IMR-90 (cell line): ENCODE results near the gene SBF2. TPM values are rescaled to one million over a fixed set of nuclear protein-coding genes. Genes with fewer than 3 reads are reported as not detected.
A peak's percentile ranks its signal among the peaks of the same experiment; 100 is the strongest.

ENCODE experiments used
- ATAC-seq: fragments of 200-7000 bp; cut with Tn5 transposase; 2 replicates; pipeline ENCODE4 v1.9.1; 2020; ENCODE audit warnings: low read depth, mild to moderate bottlenecking, moderate library complexity
- BruUV-seq: library from RNA; stranded (reverse); fragments of 400-500 nt; replicated peaks from 2 replicates; lab custom pipeline; 2021; lab: Mats Ljungman, UMichigan
- CTCF ChIA-PET: fragments of 300-600 bp; formaldehyde crosslinking; extraction: SDS; loops from one replicate; lab custom pipeline; 2021; ENCODE audit warnings: antibody characterized with exemption; lab: Yijun Ruan, JAX
- POLR2A ChIA-PET: fragments of 300-600 bp; sonication (Branson Sonifier 250); formaldehyde crosslinking; loops from one replicate; lab custom pipeline; 2022; ENCODE audit warnings: antibody characterized with exemption; ENCODE audit not compliant: unreplicated experiment; lab: Charles Lee
- DNase-seq: peaks from one replicate; pipeline ENCODE4 v3.0.0; 2013
- H2AFZ ChIP-seq: replicated peaks from 2 replicates; pipeline ENCODE3; 2013; ENCODE audit warnings: low read length, mild to moderate bottlenecking; ENCODE audit not compliant: poor library complexity
- H2AK5ac ChIP-seq: 2 replicates; pipeline ENCODE4 v1.6.1; 2013; ENCODE audit warnings: low read depth, low read length, inconsistent platforms
- H2AK9ac ChIP-seq: replicated peaks from 2 replicates; pipeline ENCODE3; 2013; ENCODE audit warnings: mild to moderate bottlenecking, low read depth, low read length, moderate library complexity; ENCODE audit not compliant: poor library complexity
- H2BK120ac ChIP-seq: 2 replicates; pipeline ENCODE4 v1.6.1; 2013; ENCODE audit warnings: low read depth, low read length, inconsistent platforms
- H2BK15ac ChIP-seq: 3 replicates; pipeline ENCODE4 v1.6.1; 2013; ENCODE audit warnings: low read depth, low read length, inconsistent platforms
- H2BK20ac ChIP-seq: 2 replicates; pipeline ENCODE4 v1.6.1; 2013; ENCODE audit warnings: low read depth, mild to moderate bottlenecking, inconsistent platforms, low read length, moderate library complexity
- H2BK5ac ChIP-seq: 2 replicates; pipeline ENCODE4 v1.6.1; 2013; ENCODE audit warnings: mild to moderate bottlenecking, low read depth, low read length, inconsistent platforms; ENCODE audit not compliant: poor library complexity, severe bottlenecking
- H3K14ac ChIP-seq: replicated peaks from 2 replicates; pipeline ENCODE4 v1.6.1; 2013; ENCODE audit warnings: low read depth, low read length, inconsistent platforms
- H3K18ac ChIP-seq: 2 replicates; pipeline ENCODE4 v1.6.1; 2013; ENCODE audit warnings: low read depth, low read length, control low read depth
- H3K23ac ChIP-seq: 2 replicates; pipeline ENCODE4 v1.6.1; 2013; ENCODE audit warnings: low read depth, low read length, inconsistent platforms
- H3K27ac ChIP-seq: 2 replicates; pipeline ENCODE4 v1.5.1; 2013; ENCODE audit warnings: mild to moderate bottlenecking, control low read depth, low read length; ENCODE audit not compliant: insufficient read depth
- H3K27me3 ChIP-seq: 2 replicates; pipeline ENCODE4 v1.6.1; 2013; ENCODE audit warnings: low read length; ENCODE audit not compliant: control insufficient read depth, insufficient read depth
- H3K36me3 ChIP-seq: 2 replicates; pipeline ENCODE4 v1.6.1; 2013; ENCODE audit warnings: low read length, mixed read lengths; ENCODE audit not compliant: control insufficient read depth, insufficient read depth
- H3K4ac ChIP-seq: 2 replicates; pipeline ENCODE4 v1.6.1; 2013; ENCODE audit warnings: low read depth, low read length, inconsistent platforms
- H3K4me1 ChIP-seq: 2 replicates; pipeline ENCODE4 v1.6.1; 2013; ENCODE audit warnings: low read length, mixed read lengths; ENCODE audit not compliant: control insufficient read depth, insufficient read depth
- H3K4me2 ChIP-seq: 2 replicates; pipeline ENCODE4 v1.6.1; 2013; ENCODE audit warnings: low read depth, mild to moderate bottlenecking, control low read depth, low read length, moderate library complexity
- H3K4me3 ChIP-seq: 2 replicates; pipeline ENCODE4 v1.5.1; 2013; ENCODE audit warnings: low read depth, mild to moderate bottlenecking, control low read depth, low read length, moderate library complexity; ENCODE audit not compliant: insufficient read depth
- H3K56ac ChIP-seq: 2 replicates; pipeline ENCODE4 v1.6.1; 2013; ENCODE audit warnings: low read length, inconsistent platforms; ENCODE audit not compliant: insufficient read depth; ENCODE audit errors: extremely low read depth
- H3K79me1 ChIP-seq, 2 experiments: 2 replicates each; pipeline ENCODE4 v1.6.1; 2013; ENCODE audit warnings: low read length in 2 of 2, inconsistent platforms in 1 of 2, low read depth in 1 of 2
- H3K9ac ChIP-seq: 2 replicates; pipeline ENCODE4 v1.6.1; 2013; ENCODE audit warnings: low read depth, low read length, control low read depth
- H3K9me1 ChIP-seq: 2 replicates; pipeline ENCODE4 v1.6.1; 2013; ENCODE audit warnings: low read length, inconsistent platforms; ENCODE audit not compliant: insufficient read depth
- H3K9me3 ChIP-seq: 2 replicates; pipeline ENCODE4 v1.6.1; 2013; ENCODE audit warnings: low read length; ENCODE audit not compliant: control insufficient read depth, insufficient read depth
- H4K20me1 ChIP-seq: 2 replicates; pipeline ENCODE4 v1.6.1; 2013; ENCODE audit warnings: low read length, inconsistent platforms; ENCODE audit not compliant: insufficient read depth
- H4K5ac ChIP-seq: 2 replicates; pipeline ENCODE4 v1.6.1; 2013; ENCODE audit warnings: mild to moderate bottlenecking, low read depth, low read length, control low read depth
- H4K8ac ChIP-seq, 2 experiments: 2 replicates each; pipeline ENCODE4 v1.6.1; 2013; ENCODE audit warnings: low read depth in 2 of 2, low read length in 2 of 2, control low read depth in 1 of 2, inconsistent platforms in 1 of 2
- H4K91ac ChIP-seq: 2 replicates; pipeline ENCODE4 v1.6.1; 2013; ENCODE audit warnings: low read depth, low read length, inconsistent platforms; ENCODE audit not compliant: insufficient read depth
- CEBPB ChIP-seq: IDR thresholded peaks from 2 replicates; pipeline ENCODE4 v1.6.1; 2012; ENCODE audit warnings: low read depth, low read length, improper control_type of control experiment
- WGBS, 2 experiments: methylation state at CpG; one replicate each; pipeline versions ENCODE4 v1.1.5 to v1.1.7; 2013; ENCODE audit warnings: missing lambda C conversion rate in 2 of 2; ENCODE audit not compliant: insufficient read length in 1 of 2; ENCODE audit errors: extremely low coverage in 2 of 2; 5-methylcytosine and 5-hydroxymethylcytosine counted together
- dilution Hi-C: fragments of 300-500 bp; cut with HindIII; formaldehyde crosslinking; loops from one replicate; pipeline ENCODE4 v1.14.3; 2018; ENCODE audit warnings: low sequenced_read_pairs; ENCODE audit not compliant: unreplicated experiment
- in situ Hi-C: fragments of 300-500 bp; cut with MboI; formaldehyde crosslinking; loops from 3 replicates; pipeline ENCODE4 v1.14.3; 2019; ENCODE audit warnings: low sequenced_read_pairs, inconsistent platforms, mixed read lengths
- intact Hi-C: fragments of 100-400 bp; cut with micrococcal nuclease; formaldehyde crosslinking; loops from 2 replicates; pipeline ENCODE4 v1.10.0; 2022
- polyA plus RNA-seq, 3 experiments: library from polyadenylated mRNA; depleted of rRNA; stranded (reverse); fragments of >200 nt; gene quantifications; 2 replicates each; pipeline ENCODE4 v1.2.3, GENCODE V29; 2012; ENCODE audit warnings: low replicate concordance in 1 of 3
- total RNA-seq: library from RNA; depleted of rRNA; stranded (reverse); fragments of >200 nt; gene quantifications from 2 replicates; pipeline ENCODE4 v1.2.3, GENCODE V29; 2012
- TF ChIP-seq, protein P1 (sequence below): fragments of 150-350 bp; IDR thresholded peaks from 2 replicates; pipeline ENCODE4 v1.6.1; 2017; ENCODE audit warnings: mild to moderate bottlenecking, antibody characterized with exemption, low read length, low read depth

SBF2 gene
- total and polyA plus RNA-seq, 2 of the 4 experiments (the other 2 are of a cell fraction), result 23.8 to 51.8 TPM

DNA sequence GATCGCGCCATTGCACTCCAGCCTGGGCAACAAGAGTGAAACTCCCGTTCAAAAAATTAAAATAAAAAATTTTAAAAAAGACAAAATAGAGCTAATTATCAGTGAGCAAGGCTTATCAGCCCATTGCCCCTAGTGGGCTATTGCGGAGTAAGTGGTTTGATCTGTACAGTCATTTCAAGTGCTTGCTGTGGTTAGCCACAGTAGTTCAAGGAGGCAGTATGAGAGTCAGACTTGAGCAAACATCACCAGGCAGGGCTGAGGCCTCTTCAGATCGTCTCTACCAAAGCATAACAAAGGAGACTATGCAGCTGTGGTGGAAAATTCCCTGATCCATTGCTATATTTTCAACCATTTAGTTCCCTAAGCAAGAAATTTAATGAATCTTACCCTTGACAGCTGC, 4.3 kb upstream of the SBF2 start (continued):
- TF ChIP-seq, protein P1, sequence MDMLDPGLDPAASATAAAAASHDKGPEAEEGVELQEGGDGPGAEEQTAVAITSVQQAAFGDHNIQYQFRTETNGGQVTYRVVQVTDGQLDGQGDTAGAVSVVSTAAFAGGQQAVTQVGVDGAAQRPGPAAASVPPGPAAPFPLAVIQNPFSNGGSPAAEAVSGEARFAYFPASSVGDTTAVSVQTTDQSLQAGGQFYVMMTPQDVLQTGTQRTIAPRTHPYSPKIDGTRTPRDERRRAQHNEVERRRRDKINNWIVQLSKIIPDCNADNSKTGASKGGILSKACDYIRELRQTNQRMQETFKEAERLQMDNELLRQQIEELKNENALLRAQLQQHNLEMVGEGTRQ, result no peak

DNA sequence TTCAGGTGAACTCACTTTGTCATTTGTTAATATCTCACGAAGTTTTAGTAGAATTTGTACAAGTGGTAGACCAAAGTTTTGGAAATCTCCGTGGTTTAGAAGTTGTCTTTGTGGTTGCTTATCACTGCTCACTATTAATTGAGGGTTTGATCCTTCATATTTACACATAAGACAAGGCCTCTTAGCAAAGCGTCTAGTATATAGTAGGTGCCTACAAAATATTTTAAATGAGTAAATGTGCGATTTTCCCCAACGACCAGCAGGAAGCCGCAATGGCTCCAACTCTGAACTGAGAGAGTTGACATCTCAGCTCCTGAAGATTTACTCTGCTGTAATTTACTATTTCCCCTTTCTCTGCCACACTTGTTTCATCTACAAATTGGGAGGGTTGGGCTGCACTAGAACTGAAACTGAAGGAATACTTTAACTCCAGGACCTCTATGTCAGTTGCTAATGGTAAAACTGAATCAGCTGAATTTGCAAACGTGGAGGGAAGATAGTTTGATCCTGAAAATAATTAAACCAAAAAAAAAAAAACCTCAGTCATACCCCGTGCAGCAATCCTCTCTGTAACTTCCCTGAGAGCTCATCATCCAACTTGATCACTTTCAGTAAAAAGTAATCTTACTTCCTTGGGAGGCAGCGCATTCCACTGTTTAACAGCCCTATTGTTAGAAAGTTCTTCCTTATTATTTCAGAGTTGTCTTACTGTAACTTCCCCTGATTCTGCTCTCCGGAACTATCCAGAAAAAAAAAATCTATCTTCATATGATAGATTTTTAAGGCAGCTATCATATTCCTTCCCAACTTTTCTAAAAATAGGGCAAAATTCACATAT, 1.3 kb upstream of the SBF2 start:
- peak overlapping the region; percentile 95 for H2BK5ac ChIP-seq
- CTCF ChIA-PET, result interaction anchor here (1.0 to 1.7 kb wide), 2 partner anchors 9 to 71 kb away, joined by 4 read pairs; partner anchors contain the start of gene ADM
- peak overlapping the region; percentile 76 for H2AK5ac ChIP-seq
- H2AK9ac ChIP-seq, result no peak overlapping the region
- peak overlapping the region; percentile 29 to 84 for H4K8ac ChIP-seq
- H3K4me3 ChIP-seq, result peak overlapping the region; percentile 85; the same call in 1 of the 2 replicates
- H2BK20ac ChIP-seq, result peak overlapping the region; percentile 83
- POLR2A ChIA-PET, result interaction anchor here (0.7 kb wide), 1 partner anchor 10 kb away, joined by 6 read pairs; the partner anchor contains the start of gene ADM
- peaks cover 9% of the 10 kb centered on the region for H3K36me3 ChIP-seq
- H3K79me1 ChIP-seq, result peaks cover 18 to 74% of the 10 kb centered on the region in 2 experiments
- no peaks in the 10 kb centered on the region for H3K9me3 ChIP-seq
- peak overlapping the region; percentile 97 for H4K91ac ChIP-seq
- intact Hi-C loops (no loop called here), in situ Hi-C loops (no loop called here), dilution Hi-C loops (no loop called here)
- no peaks in the 10 kb centered on the region for H3K27me3 ChIP-seq
- peaks cover 2% of the 10 kb centered on the region; the same call in 1 of the 2 replicates for H3K9me1 ChIP-seq
- peak overlapping the region; percentile 89 for H3K4ac ChIP-seq
- peak overlapping the region; percentile 91 for H3K23ac ChIP-seq
- H3K27ac ChIP-seq, result peak overlapping the region; percentile 93
- DNase-seq (no peak), ATAC-seq (no peak)
- TF ChIP-seq CEBPB, result no peak
- TF ChIP-seq, protein P1, result no peak
- no CpG with 5 or more reads among the region's 10 CpGs for WGBS, 2 experiments
- peak overlapping the region; percentile 78 for H3K56ac ChIP-seq
- H2BK15ac ChIP-seq, result peak overlapping the region; percentile 68; the same call in 2 of the 3 replicates
- no peak overlapping the region; the same call in 1 of the 2 replicates for H4K5ac ChIP-seq
- peak overlapping the region; percentile 95 for H2BK120ac ChIP-seq
- H3K4me2 ChIP-seq, result peak overlapping the region; percentile 80
- peaks cover 7% of the 10 kb centered on the region; the same call in 1 of the 2 replicates for H3K4me1 ChIP-seq
- H2AFZ ChIP-seq, result no peak overlapping the region
- H3K18ac ChIP-seq, result peak overlapping the region; percentile 17; the same call in 1 of the 2 replicates
- peak overlapping the region; percentile 61; the same call in 1 of the 2 replicates for H3K9ac ChIP-seq
- BruUV-seq, result TSS peak; percentile 51
- peak overlapping the region; percentile 80 for H3K14ac ChIP-seq
- H4K20me1 ChIP-seq, result peaks cover 5% of the 10 kb centered on the region; the same call in 1 of the 2 replicates
